ENCODE results near the gene TCTN3.
"Not testable (repeated sequence)": the region's sequence is repeated elsewhere in the genome, so short reads cannot be mapped to it uniquely, and the experiment has no call there.

The TCTN3 gene

DNA sequence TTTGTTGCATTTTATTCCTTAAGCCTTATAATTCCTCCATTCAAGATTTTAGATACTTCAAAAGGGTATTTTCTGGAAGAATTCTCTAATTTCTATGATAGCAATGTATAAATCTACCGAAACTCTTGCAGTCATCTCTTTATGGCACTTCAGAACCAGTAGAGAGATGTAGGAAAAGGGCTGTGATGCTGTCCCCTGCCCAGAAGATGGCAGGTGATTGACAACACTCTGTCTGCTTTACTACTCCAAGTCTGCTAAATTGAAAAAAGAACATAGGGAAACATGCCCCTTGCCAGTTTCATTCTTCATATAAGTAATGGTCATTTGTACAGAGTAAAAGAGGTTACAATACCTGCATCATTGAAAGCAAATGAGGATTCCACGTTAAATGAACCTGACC, 5.1 kb downstream of the TCTN3 start:
- Histone ChIP-seq H3K27ac (ENCODE audit: low read length) (no peak overlapping the region), H3K4me3 (ENCODE audit: low read length in 2 of 2) (no peak overlapping the region), H3K9me3 (ENCODE audit: control insufficient read depth in 2 of 2, low read length in 2 of 2) (no peaks in the 10 kb centered on the region), H3K27me3 (ENCODE audit: control insufficient read depth in 1 of 2, insufficient read depth in 2 of 2, low read length in 2 of 2) (no peaks in the 10 kb centered on the region), H3K4me1 (ENCODE audit: control insufficient read depth, insufficient read depth, low read length) (peaks cover 13% of the 10 kb centered on the region), H3K36me3 (ENCODE audit: control insufficient read depth in 2 of 2, insufficient read depth in 2 of 2, low read length in 2 of 2) (peaks cover 22 to 35% of the 10 kb centered on the region in 2 donors), H3K9ac (ENCODE audit: low read length in 2 of 2) (no peak overlapping the region)

DNA sequence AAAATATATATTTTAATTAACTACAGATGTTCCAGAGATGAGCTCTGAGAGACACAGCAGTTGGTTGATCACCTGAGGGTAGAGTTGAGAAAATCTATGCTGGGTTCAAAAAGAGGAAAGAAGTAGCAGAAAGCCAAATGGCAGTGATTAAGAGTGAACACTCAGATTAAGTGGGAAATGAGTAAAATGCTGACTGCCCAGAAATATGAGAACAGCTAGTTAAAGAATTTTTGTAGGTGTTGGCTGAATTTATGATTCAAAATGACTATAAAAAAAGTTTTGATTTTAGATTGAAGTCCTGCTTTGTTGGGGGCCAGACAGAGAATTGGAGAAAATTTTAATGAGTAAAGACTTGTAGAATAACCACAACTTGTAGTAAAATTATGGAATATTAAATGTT, 9.8 kb downstream of the TCTN3 start:
- no peak overlapping the region for H3K4me3 ChIP-seq (ENCODE audit: low read length in 2 of 2)
- no peaks in the 10 kb centered on the region for H3K27me3 ChIP-seq (ENCODE audit: control insufficient read depth in 1 of 2, insufficient read depth in 2 of 2, low read length in 2 of 2)
- peaks cover 41 to 43% of the 10 kb centered on the region in 2 donors for H3K36me3 ChIP-seq (ENCODE audit: control insufficient read depth in 2 of 2, insufficient read depth in 2 of 2, low read length in 2 of 2)
- H3K9ac ChIP-seq (ENCODE audit: low read length in 2 of 2) = no peak overlapping the region
- no peaks in the 10 kb centered on the region for H3K4me1 ChIP-seq (ENCODE audit: control insufficient read depth, insufficient read depth, low read length)
- H3K27ac ChIP-seq (ENCODE audit: low read length) = no peak overlapping the region
- no peaks in the 10 kb centered on the region for H3K9me3 ChIP-seq (ENCODE audit: control insufficient read depth in 2 of 2, low read length in 2 of 2)

DNA sequence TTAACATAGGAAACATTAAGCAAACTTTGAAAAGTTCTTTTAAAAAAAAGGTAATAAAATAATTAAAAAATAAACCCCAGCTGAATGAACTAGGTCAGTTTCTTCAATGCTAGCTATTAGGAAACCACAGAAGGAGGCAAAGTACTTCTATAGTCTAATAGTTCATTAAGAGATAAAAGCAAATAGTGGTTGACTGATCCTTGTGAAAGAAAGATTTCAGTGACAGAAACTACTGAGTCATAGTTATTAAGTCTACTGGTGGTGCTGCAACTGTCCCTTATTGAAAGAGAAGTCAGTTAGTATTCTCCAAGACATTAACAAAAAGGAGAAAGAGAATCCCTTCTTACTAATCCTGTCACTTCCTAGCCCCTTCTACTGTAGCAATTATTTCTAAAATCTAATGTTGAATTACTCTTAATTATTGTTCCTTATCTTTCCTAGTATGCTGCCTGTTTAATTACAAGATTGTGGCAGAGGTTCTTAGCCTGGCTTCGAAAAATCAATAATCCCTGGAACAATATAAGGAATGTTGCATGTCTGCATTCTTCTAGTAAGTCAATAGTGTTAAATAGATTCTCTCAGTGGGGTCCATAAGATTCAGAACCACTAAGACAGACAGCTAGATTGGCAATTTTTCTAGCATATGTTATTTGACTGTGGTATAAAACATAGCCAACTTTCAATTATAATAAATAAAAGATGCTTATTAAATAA, 18.2 kb downstream of the TCTN3 start:
- Histone ChIP-seq H3K4me3 (ENCODE audit: low read length in 2 of 2) (no peak overlapping the region), H3K9me3 (ENCODE audit: control insufficient read depth in 2 of 2, low read length in 2 of 2) (no peaks in the 10 kb centered on the region), H3K36me3 (ENCODE audit: control insufficient read depth in 2 of 2, insufficient read depth in 2 of 2, low read length in 2 of 2) (peaks cover 11 to 23% of the 10 kb centered on the region in 2 donors), H3K9ac (ENCODE audit: low read length in 2 of 2) (no peak overlapping the region), H3K27me3 (ENCODE audit: control insufficient read depth in 1 of 2, insufficient read depth in 2 of 2, low read length in 2 of 2) (no peaks in the 10 kb centered on the region), H3K4me1 (ENCODE audit: control insufficient read depth, insufficient read depth, low read length) (no peaks in the 10 kb centered on the region), H3K27ac (ENCODE audit: low read length) (no peak overlapping the region)

DNA sequence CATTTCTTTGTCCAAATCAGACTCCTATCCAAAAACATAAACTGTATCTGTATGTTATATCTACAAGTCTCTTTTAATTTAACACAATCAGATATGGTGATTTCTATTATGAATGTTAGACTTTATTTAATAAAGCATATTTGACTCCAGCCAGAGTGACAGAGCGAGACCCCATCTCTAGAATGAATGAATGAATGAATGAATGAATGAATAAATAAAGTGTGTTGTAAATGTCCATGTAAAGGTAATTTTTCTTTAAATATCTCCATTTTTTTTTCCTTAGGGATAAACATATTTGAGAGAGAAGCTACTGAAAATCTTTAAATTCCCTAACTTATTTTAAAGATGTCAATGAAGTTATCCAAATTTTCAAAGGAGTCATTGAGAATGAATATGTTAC, 19.1 kb downstream of the TCTN3 start:
- Histone ChIP-seq H3K4me3 (ENCODE audit: low read length in 2 of 2) (no peak overlapping the region), H3K36me3 (ENCODE audit: control insufficient read depth in 2 of 2, insufficient read depth in 2 of 2, low read length in 2 of 2) (peaks cover 6 to 16% of the 10 kb centered on the region in 2 donors), H3K27ac (ENCODE audit: low read length) (no peak overlapping the region), H3K9ac (ENCODE audit: low read length in 2 of 2) (no peak overlapping the region), H3K4me1 (ENCODE audit: control insufficient read depth, insufficient read depth, low read length) (no peaks in the 10 kb centered on the region), H3K9me3 (ENCODE audit: control insufficient read depth in 2 of 2, low read length in 2 of 2) (no peaks in the 10 kb centered on the region), H3K27me3 (ENCODE audit: control insufficient read depth in 1 of 2, insufficient read depth in 2 of 2, low read length in 2 of 2) (no peaks in the 10 kb centered on the region)

DNA sequence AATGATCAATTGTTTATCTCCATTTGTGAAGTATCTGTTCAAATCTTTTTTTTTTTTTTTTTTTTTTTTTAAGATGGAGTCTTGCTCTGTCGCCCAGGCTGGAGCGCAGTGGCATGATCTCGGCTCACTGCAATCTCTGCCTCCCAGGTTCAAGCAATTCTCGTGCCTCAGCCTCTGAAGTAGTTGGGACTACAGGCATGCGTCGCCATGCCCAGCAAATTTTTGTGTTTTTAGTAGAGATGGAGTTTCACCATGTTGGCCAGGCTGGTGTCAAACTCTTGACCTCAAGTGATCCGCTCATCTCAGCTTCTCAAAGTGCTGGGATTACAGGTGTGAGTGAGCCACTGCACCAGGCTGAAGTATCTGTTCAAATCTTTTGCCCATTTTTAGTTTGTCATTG, 21.1 kb downstream of the TCTN3 start:
- H3K4me3 ChIP-seq (ENCODE audit: low read length in 2 of 2); H3K36me3 ChIP-seq (ENCODE audit: control insufficient read depth in 2 of 2, insufficient read depth in 2 of 2, low read length in 2 of 2); H3K27ac ChIP-seq (ENCODE audit: low read length); H3K9ac ChIP-seq (ENCODE audit: low read length in 2 of 2); H3K9me3 ChIP-seq (ENCODE audit: control insufficient read depth in 2 of 2, low read length in 2 of 2); H3K4me1 ChIP-seq (ENCODE audit: control insufficient read depth, insufficient read depth, low read length); H3K27me3 ChIP-seq (ENCODE audit: control insufficient read depth in 1 of 2, insufficient read depth in 2 of 2, low read length in 2 of 2): not testable (repeated sequence)

DNA sequence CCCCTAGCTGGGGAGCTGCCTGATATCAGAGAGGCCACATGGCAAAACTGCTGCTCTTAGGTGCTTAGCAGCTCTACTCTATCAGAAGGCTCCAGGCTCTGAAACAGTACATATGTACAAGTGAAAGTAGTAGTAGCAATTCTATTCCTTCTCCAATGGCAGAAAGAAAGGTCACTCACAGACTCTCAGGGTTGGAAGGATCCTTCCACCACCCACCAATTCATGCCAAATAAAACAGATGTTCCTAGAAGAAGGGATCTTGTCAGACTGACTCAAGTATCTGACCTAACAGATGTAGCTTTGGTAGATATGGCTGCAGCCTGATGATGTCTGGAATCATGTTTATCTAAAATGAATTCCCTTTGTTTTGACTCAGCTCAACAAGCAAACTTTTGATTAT, 29.2 kb downstream of the TCTN3 start:
- H3K36me3 ChIP-seq (ENCODE audit: control insufficient read depth in 2 of 2, insufficient read depth in 2 of 2, low read length in 2 of 2) = peaks cover 0 to 3% of the 10 kb centered on the region in 2 donors
- peaks cover 5% of the 10 kb centered on the region for H3K4me1 ChIP-seq (ENCODE audit: control insufficient read depth, insufficient read depth, low read length)
- no peak overlapping the region for H3K4me3 ChIP-seq (ENCODE audit: low read length in 2 of 2)
- no peaks in the 10 kb centered on the region for H3K9me3 ChIP-seq (ENCODE audit: control insufficient read depth in 2 of 2, low read length in 2 of 2)
- peak overlapping the region; percentile 53 for H3K27ac ChIP-seq (ENCODE audit: low read length)
- no peak overlapping the region for H3K9ac ChIP-seq (ENCODE audit: low read length in 2 of 2)
- H3K27me3 ChIP-seq (ENCODE audit: control insufficient read depth in 1 of 2, insufficient read depth in 2 of 2, low read length in 2 of 2) = no peaks in the 10 kb centered on the region

DNA sequence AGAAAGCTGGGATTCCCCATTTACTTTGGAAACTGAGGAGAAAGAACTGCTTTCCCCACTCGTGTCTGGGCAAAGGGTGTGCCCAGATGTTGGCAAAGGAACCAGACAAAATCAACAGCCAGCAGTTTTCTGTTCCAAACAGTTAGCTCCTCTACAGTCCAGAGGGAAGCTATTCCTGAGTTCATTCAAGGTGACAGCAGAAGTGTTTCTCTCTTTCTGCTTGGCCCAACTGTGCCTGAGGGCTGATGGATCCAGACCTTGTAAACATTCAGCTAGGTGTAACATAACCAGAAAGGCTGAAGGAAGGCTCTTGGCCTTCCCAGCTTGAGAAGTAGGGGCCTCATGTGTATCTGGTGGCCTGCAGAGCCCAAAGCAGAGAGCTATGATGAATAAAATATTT, 30.2 kb downstream of the TCTN3 start:
- Histone ChIP-seq H3K27me3 (ENCODE audit: control insufficient read depth in 1 of 2, insufficient read depth in 2 of 2, low read length in 2 of 2) (no peaks in the 10 kb centered on the region), H3K9me3 (ENCODE audit: control insufficient read depth in 2 of 2, low read length in 2 of 2) (no peaks in the 10 kb centered on the region), H3K9ac (ENCODE audit: low read length in 2 of 2) (no peak overlapping the region), H3K4me1 (ENCODE audit: control insufficient read depth, insufficient read depth, low read length) (peaks cover 5% of the 10 kb centered on the region), H3K27ac (ENCODE audit: low read length) (peak overlapping the region; percentile 53), H3K4me3 (ENCODE audit: low read length in 2 of 2) (no peak overlapping the region), H3K36me3 (ENCODE audit: control insufficient read depth in 2 of 2, insufficient read depth in 2 of 2, low read length in 2 of 2) (no peaks in the 10 kb centered on the region)

DNA sequence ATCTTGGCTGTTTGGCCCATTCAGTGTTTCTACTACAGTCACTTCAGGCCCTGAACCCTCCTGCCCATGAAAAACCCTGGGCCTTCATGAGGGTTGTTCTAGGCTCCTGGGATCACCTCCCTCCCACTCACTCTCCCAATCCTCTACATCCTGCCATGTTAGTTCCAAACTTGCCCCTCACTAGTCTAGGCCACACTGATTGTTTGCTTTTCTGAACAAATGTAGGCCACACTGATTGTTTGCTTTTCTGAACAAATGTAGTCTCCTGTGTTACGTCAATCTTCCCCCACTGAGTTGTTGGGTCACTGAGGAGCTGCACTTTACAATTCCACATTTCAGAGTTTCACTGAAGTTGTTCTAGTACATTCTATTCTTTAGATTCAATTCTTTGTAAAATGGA, 31.9 kb downstream of the TCTN3 start:
- Histone ChIP-seq H3K27me3 (ENCODE audit: control insufficient read depth in 1 of 2, insufficient read depth in 2 of 2, low read length in 2 of 2) (no peaks in the 10 kb centered on the region), H3K4me1 (ENCODE audit: control insufficient read depth, insufficient read depth, low read length) (peaks cover 11% of the 10 kb centered on the region), H3K4me3 (ENCODE audit: low read length in 2 of 2) (no peak overlapping the region), H3K27ac (ENCODE audit: low read length) (no peak overlapping the region), H3K9ac (ENCODE audit: low read length in 2 of 2) (no peak overlapping the region), H3K36me3 (ENCODE audit: control insufficient read depth in 2 of 2, insufficient read depth in 2 of 2, low read length in 2 of 2) (no peaks in the 10 kb centered on the region), H3K9me3 (ENCODE audit: control insufficient read depth in 2 of 2, low read length in 2 of 2) (no peaks in the 10 kb centered on the region)

DNA sequence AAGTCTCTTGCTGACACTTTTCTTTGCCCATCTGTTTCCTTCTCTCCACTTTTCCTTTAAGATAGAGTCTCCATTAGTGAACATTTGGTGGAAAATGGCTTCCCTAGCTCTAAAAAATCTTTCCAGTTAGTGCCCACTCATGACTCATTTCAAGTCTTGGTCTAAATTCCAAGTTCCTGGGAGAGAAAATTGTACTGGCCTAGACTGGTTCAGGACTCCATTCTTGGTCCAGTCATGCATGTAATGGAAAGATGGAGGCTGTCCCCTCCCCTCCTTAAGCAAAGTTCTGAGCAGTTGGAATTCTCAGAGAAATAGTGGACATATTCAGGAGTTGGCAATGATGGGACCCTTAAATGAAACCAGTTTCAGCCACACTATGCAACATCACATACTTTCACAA, 33.4 kb downstream of the TCTN3 start:
- H3K4me3 ChIP-seq (ENCODE audit: low read length in 2 of 2) = no peak overlapping the region
- peaks cover 21% of the 10 kb centered on the region for H3K4me1 ChIP-seq (ENCODE audit: control insufficient read depth, insufficient read depth, low read length)
- no peak overlapping the region for H3K27ac ChIP-seq (ENCODE audit: low read length)
- no peaks in the 10 kb centered on the region for H3K9me3 ChIP-seq (ENCODE audit: control insufficient read depth in 2 of 2, low read length in 2 of 2)
- H3K27me3 ChIP-seq (ENCODE audit: control insufficient read depth in 1 of 2, insufficient read depth in 2 of 2, low read length in 2 of 2) = no peaks in the 10 kb centered on the region
- H3K36me3 ChIP-seq (ENCODE audit: control insufficient read depth in 2 of 2, insufficient read depth in 2 of 2, low read length in 2 of 2) = no peaks in the 10 kb centered on the region
- H3K9ac ChIP-seq (ENCODE audit: low read length in 2 of 2) = no peak overlapping the region

DNA sequence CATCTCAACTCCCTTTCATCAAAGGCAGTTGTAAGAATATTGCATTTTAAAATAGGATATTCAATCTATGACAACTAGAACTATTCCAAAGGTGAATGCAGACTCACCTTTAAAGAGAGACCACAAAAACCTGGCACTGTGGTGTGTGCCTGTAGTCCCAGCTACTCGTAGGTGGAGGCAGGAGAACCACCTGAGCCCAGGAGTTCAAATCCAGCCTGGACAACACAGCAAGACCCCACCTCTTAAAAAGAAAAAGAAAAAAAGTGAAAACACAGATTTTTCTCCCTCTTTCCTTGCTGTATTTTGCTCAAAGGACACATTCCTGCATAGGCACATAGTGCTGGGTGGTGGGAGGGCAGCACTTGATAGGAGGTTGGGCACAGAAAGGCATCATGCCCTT, 36.5 kb downstream of the TCTN3 start:
- H3K27me3 ChIP-seq (ENCODE audit: control insufficient read depth in 1 of 2, insufficient read depth in 2 of 2, low read length in 2 of 2) = no peaks in the 10 kb centered on the region
- H3K9ac ChIP-seq (ENCODE audit: low read length in 2 of 2) = peak overlapping the region; percentile 60 to 75
- H3K27ac ChIP-seq (ENCODE audit: low read length) = no peak overlapping the region
- H3K9me3 ChIP-seq (ENCODE audit: control insufficient read depth in 2 of 2, low read length in 2 of 2) = no peaks in the 10 kb centered on the region
- peak overlapping the region; percentile 71 to 88 for H3K4me3 ChIP-seq (ENCODE audit: low read length in 2 of 2)
- H3K4me1 ChIP-seq (ENCODE audit: control insufficient read depth, insufficient read depth, low read length) = peaks cover 18% of the 10 kb centered on the region
- peaks cover 0 to 2% of the 10 kb centered on the region in 2 donors for H3K36me3 ChIP-seq (ENCODE audit: control insufficient read depth in 2 of 2, insufficient read depth in 2 of 2, low read length in 2 of 2)

DNA sequence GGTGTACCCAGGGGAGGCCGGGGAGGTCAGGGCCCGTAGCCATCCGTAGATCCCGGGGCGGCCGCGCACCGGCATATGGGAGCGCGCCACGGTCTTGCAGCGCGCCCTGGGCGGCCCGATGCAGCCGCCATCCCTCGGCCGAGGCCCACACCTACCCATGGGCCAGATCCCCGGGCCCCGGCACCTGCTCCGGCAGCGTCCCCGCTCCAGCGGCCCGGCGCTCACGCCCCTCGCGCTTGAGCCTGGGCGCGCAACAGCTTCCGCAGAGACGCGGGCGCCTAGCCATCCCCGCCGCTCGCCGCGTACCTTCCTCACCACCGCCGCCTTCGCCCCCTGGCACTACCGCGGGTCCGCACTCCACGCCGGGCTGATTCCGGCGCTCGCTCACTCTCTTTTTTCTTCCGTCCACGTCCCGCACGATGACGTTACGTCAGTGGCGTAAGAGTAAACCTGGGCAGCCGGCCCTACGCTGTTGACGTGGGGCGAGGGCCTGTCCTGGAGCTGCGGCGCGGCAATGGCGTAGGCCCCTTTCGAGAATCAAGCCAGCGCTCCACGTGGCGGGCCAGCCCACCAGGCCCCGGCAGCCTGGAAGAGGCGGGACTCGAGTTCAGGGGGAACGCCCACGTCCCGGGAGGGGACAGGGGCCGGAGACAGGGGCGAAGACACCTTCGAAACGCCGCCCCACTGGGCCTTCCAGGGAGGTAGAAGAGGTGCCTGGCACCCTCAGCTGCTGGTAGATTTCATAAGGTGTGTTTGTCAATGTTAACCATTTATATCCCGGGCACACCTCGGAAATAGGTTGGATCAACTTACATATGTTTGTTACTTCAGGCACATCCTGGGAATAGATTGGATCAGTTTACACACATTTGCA, 37.2 kb downstream of the TCTN3 start, which contains the start of gene ALDH18A1:
TSS of gene ALDH18A1 (minus strand) at position 421 of the 874 bp plus-strand sequence. CDS start 3,334 bp downstream, outside the sequence.
- Histone ChIP-seq H3K27ac (ENCODE audit: low read length) (no peak within 1 kb of the TSS), H3K9me3 (ENCODE audit: control insufficient read depth in 2 of 2, low read length in 2 of 2) (no peaks in the 10 kb centered on the region), H3K4me1 (ENCODE audit: control insufficient read depth, insufficient read depth, low read length) (peaks cover 16% of the 10 kb centered on the region), H3K9ac (ENCODE audit: low read length in 2 of 2) (peak within 1 kb of the TSS; percentile 69 to 75), H3K36me3 (ENCODE audit: control insufficient read depth in 2 of 2, insufficient read depth in 2 of 2, low read length in 2 of 2) (peaks cover 3 to 4% of the 10 kb centered on the region in 2 donors), H3K27me3 (ENCODE audit: control insufficient read depth in 1 of 2, insufficient read depth in 2 of 2, low read length in 2 of 2) (no peaks in the 10 kb centered on the region), H3K4me3 (ENCODE audit: low read length in 2 of 2) (peak within 1 kb of the TSS; percentile 71 to 88)

Measured in stomach smooth muscle (tissue), 2 donors.